ENCODE measurements around the gene NSA2. TPM values are rescaled to one million over a fixed set of nuclear protein-coding genes. Genes with fewer than 3 reads are reported as not detected.
"Not testable (repeated sequence)": the region's sequence is repeated elsewhere in the genome, so short reads cannot be mapped to it uniquely, and the experiment has no call there.

NSA2 gene
- total RNA-seq, 1 donor from 2014 or later, result 66.4 TPM

GRCh38 chr5:74786851-74787250, 19.8 kb downstream of the NSA2 start:
- Mint-ChIP-seq H3K36me3 (ENCODE audit: unreplicated experiment) (peaks cover 10% of the 10 kb centered on the region), H3K27me3 (ENCODE audit: unreplicated experiment) (no peaks in the 10 kb centered on the region), H3K27ac (ENCODE audit: unreplicated experiment) (no peak overlapping the region), H3K4me3 (ENCODE audit: unreplicated experiment) (no peak overlapping the region), H3K9me3 (ENCODE audit: unreplicated experiment) (peaks cover 13% of the 10 kb centered on the region), H3K4me1 (ENCODE audit: unreplicated experiment) (no peaks in the 10 kb centered on the region)
- no peak for DNase-seq (ENCODE audit: extremely low spot score, unreplicated experiment)
- no peak for TF ChIP-seq CTCF (IDR thresholded peaks at IDR 0.05)

- no peak for TF ChIP-seq CTCF (IDR thresholded peaks at IDR 0.05)
- H3K9me3 Mint-ChIP-seq (ENCODE audit: unreplicated experiment), result peaks cover 13% of the 10 kb centered on the region
- H3K4me1 Mint-ChIP-seq (ENCODE audit: unreplicated experiment), result no peaks in the 10 kb centered on the region
- DNase-seq (ENCODE audit: extremely low spot score, unreplicated experiment), result peak; percentile 30
- H3K27me3 Mint-ChIP-seq (ENCODE audit: unreplicated experiment), result no peaks in the 10 kb centered on the region
- no peak overlapping the region for H3K4me3 Mint-ChIP-seq (ENCODE audit: unreplicated experiment)
- H3K27ac Mint-ChIP-seq (ENCODE audit: unreplicated experiment), result no peak overlapping the region
- H3K36me3 Mint-ChIP-seq (ENCODE audit: unreplicated experiment), result peaks cover 10% of the 10 kb centered on the region
These were observed 20.4 kb downstream of the NSA2 start for GRCh38 chr5:74787424-74787823.

GRCh38 chr5:74791669-74792068, 24.6 kb downstream of the NSA2 start:
- not testable (repeated sequence) for DNase-seq (ENCODE audit: extremely low spot score, unreplicated experiment); H3K4me1 Mint-ChIP-seq (ENCODE audit: unreplicated experiment); H3K27me3 Mint-ChIP-seq (ENCODE audit: unreplicated experiment); H3K27ac Mint-ChIP-seq (ENCODE audit: unreplicated experiment); H3K4me3 Mint-ChIP-seq (ENCODE audit: unreplicated experiment)
- Mint-ChIP-seq H3K36me3 (ENCODE audit: unreplicated experiment) (peaks cover 15% of the 10 kb centered on the region), H3K9me3 (ENCODE audit: unreplicated experiment) (peaks cover 13% of the 10 kb centered on the region)

- H3K27ac Mint-ChIP-seq (ENCODE audit: unreplicated experiment), result no peak overlapping the region
- H3K27me3 Mint-ChIP-seq (ENCODE audit: unreplicated experiment), result no peaks in the 10 kb centered on the region
- no peaks in the 10 kb centered on the region for H3K9me3 Mint-ChIP-seq (ENCODE audit: unreplicated experiment)
- TF ChIP-seq CTCF (IDR thresholded peaks at IDR 0.05), result no peak
- peaks cover 4% of the 10 kb centered on the region for H3K36me3 Mint-ChIP-seq (ENCODE audit: unreplicated experiment)
- peak; percentile 60 for DNase-seq (ENCODE audit: extremely low spot score, unreplicated experiment)
- no peaks in the 10 kb centered on the region for H3K4me1 Mint-ChIP-seq (ENCODE audit: unreplicated experiment)
- H3K4me3 Mint-ChIP-seq (ENCODE audit: unreplicated experiment), result no peak overlapping the region
These were observed 32.2 kb downstream of the NSA2 start for GRCh38 chr5:74798977-74799911.

GRCh38 chr5:74801197-74801596, 34.1 kb downstream of the NSA2 start:
- no peak overlapping the region for H3K4me3 Mint-ChIP-seq (ENCODE audit: unreplicated experiment)
- no peak overlapping the region for H3K27ac Mint-ChIP-seq (ENCODE audit: unreplicated experiment)
- TF ChIP-seq CTCF (IDR thresholded peaks at IDR 0.05), result no peak
- DNase-seq (ENCODE audit: extremely low spot score, unreplicated experiment), result no peak
- no peaks in the 10 kb centered on the region for H3K36me3 Mint-ChIP-seq (ENCODE audit: unreplicated experiment)
- H3K9me3 Mint-ChIP-seq (ENCODE audit: unreplicated experiment), result no peaks in the 10 kb centered on the region
- H3K27me3 Mint-ChIP-seq (ENCODE audit: unreplicated experiment), result no peaks in the 10 kb centered on the region
- H3K4me1 Mint-ChIP-seq (ENCODE audit: unreplicated experiment), result no peaks in the 10 kb centered on the region
